Ovary (tissue), 9 donors: ENCODE results near the gene DENND1A. TPM values are rescaled to one million over a fixed set of nuclear protein-coding genes. Genes with fewer than 3 reads are reported as not detected.
"Not testable (repeated sequence)": the region's sequence is repeated elsewhere in the genome, so short reads cannot be mapped to it uniquely, and the experiment has no call there.

Experiments used
- DNase-seq, 5 donors: peaks; one replicate each; pipeline ENCODE4 v3.0.0-alpha.2; 2019 to 2020
- H3K27ac ChIP-seq, 2 donors: fragments of 200-600 bp; one replicate each; pipeline versions ENCODE4 v1.5.1 to v1.8.0; 2019 to 2022
- H3K27me3 ChIP-seq: fragments of 200-600 bp; one replicate; pipeline ENCODE4 v1.8.0; 2022
- H3K36me3 ChIP-seq: fragments of 200-600 bp; sonication (generic); one replicate; pipeline ENCODE4 v1.5.1; 2019
- H3K4me1 ChIP-seq: one replicate; pipeline ENCODE4 v1.8.1; 2013; ENCODE audit warnings: mild to moderate bottlenecking, moderate library complexity; ENCODE audit not compliant: insufficient read depth
- H3K4me3 ChIP-seq: fragments of 200-600 bp; sonication (generic); one replicate; pipeline ENCODE4 v1.5.1; 2017
- H3K9me3 ChIP-seq, 2 donors: fragments of 200-600 bp in 1 of 2; sonication (generic) in 1 of 2; one replicate each; pipeline versions ENCODE4 v1.5.1 to v1.8.1; 2013 to 2019; ENCODE audit warnings: mild to moderate bottlenecking in 1 of 2, moderate library complexity in 1 of 2
- EP300 ChIP-seq: sonication (generic); formaldehyde crosslinking; IDR thresholded peaks from one replicate; pipeline ENCODE4 v1.6.1; 2017; ENCODE audit warnings: antibody characterized with exemption
- POLR2A ChIP-seq: fragments of 450-650 bp; IDR thresholded peaks from one replicate; pipeline ENCODE4 v1.6.1; 2017; ENCODE audit warnings: antibody characterized with exemption, mild to moderate bottlenecking, moderate library complexity
- WGBS, 3 donors: extraction: QIAGEN DNeasy Blood & Tissue Kit in 1 of 3; methylation state at CpG; one replicate each; pipeline versions ENCODE4 v1.1.5 to v1.1.7; 2013 to 2017; 5-methylcytosine and 5-hydroxymethylcytosine counted together
- intact Hi-C, 4 donors: fragments of 100-400 bp; cut with DNase I; formaldehyde crosslinking; loops; one replicate each; pipeline versions ENCODE4 v1.11.0 to v1.15.1; 2022 to 2023
- polyA plus RNA-seq, 2 donors: library from polyadenylated mRNA; stranded (reverse); fragments of 200-250 nt in 1 of 2; fragments of 350-450 nt in 1 of 2; fragmentation: Illumina TruSeq in 1 of 2; extraction: RNeasy Lipid Tissue Mini Kit (QIAGEN cat#74804) in 1 of 2; gene quantifications; one replicate each; pipeline ENCODE4 v1.2.3, GENCODE V29; 2013 to 2014
- total RNA-seq, 7 donors: library from RNA; depleted of rRNA in 2 of 7; stranded (reverse); fragments of >200 nt in 2 of 7; fragmentation: NEBNext Ultra II Directional in 3 of 7; extraction: Animal tissue kit (Norgen Biotek cat#: 25700) in 3 of 7; gene quantifications; one replicate each; pipeline versions ENCODE4 v1.1.0 to v1.2.4, GENCODE V29; 2016 to 2023
- TF ChIP-seq, protein P1 (sequence below), 3 donors: fragments of 450-650 bp in 2 of 3; fragments of 200-600 bp in 1 of 3; IDR thresholded peaks; one replicate each; pipeline versions ENCODE4 v1.5.1 to v1.8.0; 2016 to 2022; ENCODE audit warnings: antibody characterized with exemption in 3 of 3, mild to moderate bottlenecking in 1 of 3
- donor health status: DM: no; HTN: no; CAD: no; lungs with moderate emphysema.
- donor health status: DM: no; HTN: no; CAD: no.
- donor health status: Bipolar disorder and iron deficiency.
- donor health status: DM: yes; HTN: yes; CAD: no.
- donor health status: DM: no; HTN: no; CAD: no.
- donor health status: DM: yes; HTN: yes; CAD: no.

The DENND1A gene
- total and polyA plus RNA-seq, 9 donors, result 10.4 to 24.5 (median 17.1) TPM

DNA sequence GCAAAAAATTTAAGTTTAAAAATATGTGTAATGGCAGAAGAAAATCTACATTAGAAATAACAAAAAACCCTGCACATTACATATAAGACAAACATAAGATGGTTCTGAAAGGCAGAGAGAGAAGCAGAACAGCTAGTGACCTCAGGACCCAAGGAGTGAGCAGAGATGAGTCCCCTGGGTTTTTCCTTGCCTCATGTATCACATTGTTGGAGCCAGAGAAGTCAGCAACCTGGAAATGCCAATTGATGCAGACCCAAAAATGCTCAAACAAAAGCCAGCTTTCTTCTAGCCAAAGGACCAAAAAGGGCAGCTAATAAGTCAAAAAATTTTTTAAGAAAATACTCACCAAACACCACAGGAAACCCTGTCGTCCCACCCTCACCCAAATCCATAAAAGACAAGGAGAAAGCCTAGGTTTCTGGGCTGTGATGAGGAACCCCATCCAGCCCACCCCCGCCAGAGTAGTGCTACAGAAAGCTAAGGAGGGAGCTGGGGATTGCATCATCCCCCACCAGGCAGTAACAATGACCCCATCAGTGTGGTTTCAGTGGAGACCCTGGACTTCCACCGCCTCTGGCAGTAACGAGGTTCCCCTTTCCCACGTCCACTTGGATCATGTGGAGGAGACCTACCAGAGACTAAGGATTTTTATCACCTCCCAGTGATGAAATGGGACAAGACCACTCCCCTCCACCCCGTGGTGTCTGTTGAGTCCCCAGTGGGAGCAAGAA, 17.6 kb downstream of the DENND1A start:
- intact Hi-C loops, result no loop called here
- Histone ChIP-seq H3K9me3 (no peaks in the 10 kb centered on the region), H3K27me3 (no peaks in the 10 kb centered on the region), H3K36me3 (no peaks in the 10 kb centered on the region), H3K4me1 (no peaks in the 10 kb centered on the region), H3K4me3 (no peak overlapping the region), H3K27ac (no peak overlapping the region)
- 89 to 94% (median 90%) methylated on average over 6 of the region's 6 CpGs for WGBS, 3 donors
- no peak for DNase-seq
- TF ChIP-seq, protein P1, sequence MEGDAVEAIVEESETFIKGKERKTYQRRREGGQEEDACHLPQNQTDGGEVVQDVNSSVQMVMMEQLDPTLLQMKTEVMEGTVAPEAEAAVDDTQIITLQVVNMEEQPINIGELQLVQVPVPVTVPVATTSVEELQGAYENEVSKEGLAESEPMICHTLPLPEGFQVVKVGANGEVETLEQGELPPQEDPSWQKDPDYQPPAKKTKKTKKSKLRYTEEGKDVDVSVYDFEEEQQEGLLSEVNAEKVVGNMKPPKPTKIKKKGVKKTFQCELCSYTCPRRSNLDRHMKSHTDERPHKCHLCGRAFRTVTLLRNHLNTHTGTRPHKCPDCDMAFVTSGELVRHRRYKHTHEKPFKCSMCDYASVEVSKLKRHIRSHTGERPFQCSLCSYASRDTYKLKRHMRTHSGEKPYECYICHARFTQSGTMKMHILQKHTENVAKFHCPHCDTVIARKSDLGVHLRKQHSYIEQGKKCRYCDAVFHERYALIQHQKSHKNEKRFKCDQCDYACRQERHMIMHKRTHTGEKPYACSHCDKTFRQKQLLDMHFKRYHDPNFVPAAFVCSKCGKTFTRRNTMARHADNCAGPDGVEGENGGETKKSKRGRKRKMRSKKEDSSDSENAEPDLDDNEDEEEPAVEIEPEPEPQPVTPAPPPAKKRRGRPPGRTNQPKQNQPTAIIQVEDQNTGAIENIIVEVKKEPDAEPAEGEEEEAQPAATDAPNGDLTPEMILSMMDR (IDR thresholded peaks at IDR 0.05), result no peak
- no peak for TF ChIP-seq POLR2A
- no peak for TF ChIP-seq EP300

DNA sequence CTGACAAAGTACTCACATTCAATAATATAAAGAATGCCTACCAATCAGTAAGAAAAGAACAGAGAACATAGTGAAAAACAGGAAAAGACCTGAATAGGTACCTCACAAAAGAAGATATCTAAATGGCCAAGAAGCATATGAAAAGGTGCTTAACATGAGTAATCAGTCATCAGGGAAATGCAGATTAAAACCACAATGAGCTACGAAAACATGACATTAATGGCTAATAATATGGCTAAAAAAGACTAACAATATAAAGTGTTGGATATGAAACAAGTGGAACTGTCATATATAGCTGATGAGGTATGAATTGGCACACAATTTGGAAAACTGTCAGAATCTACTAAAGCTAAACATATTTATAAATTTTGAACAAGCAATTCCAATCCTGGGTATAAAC, 18.9 kb downstream of the DENND1A start:
- Histone ChIP-seq H3K4me1 (no peaks in the 10 kb centered on the region), H3K27me3 (no peaks in the 10 kb centered on the region), H3K36me3 (no peaks in the 10 kb centered on the region), H3K27ac (no peak overlapping the region), H3K9me3 (no peaks in the 10 kb centered on the region), H3K4me3 (no peak overlapping the region)
- WGBS, 3 donors, result 93 to 99% (median 94%) methylated on average over 1 of the region's 1 CpG
- intact Hi-C loops, result no loop called here
- no peak for TF ChIP-seq POLR2A
- no peak for TF ChIP-seq EP300
- TF ChIP-seq, protein P1 (IDR thresholded peaks at IDR 0.05), result no peak
- no peak for DNase-seq

DNA sequence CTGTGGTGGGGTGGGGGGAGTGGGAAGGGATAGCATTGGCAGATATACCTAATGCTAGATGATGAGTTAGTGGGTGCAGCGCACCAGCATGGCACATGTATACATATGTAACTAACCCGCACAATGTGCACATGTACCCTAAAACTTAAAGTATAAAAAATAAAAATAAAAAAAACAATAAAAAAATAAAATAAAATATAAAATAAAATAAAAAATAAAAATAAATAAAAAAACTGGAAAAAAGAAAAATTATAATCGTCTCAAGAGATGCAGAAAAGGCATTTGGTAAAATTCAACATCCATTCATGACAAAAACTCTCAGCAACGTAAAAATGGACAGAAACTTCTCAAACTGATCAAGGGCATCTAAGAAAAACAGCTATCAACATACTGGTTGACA, 20.7 kb downstream of the DENND1A start:
- H3K9me3 ChIP-seq, H3K36me3 ChIP-seq, H3K27me3 ChIP-seq, H3K4me3 ChIP-seq, DNase-seq, intact Hi-C loops, H3K27ac ChIP-seq, H3K4me1 ChIP-seq: not testable (repeated sequence)
- WGBS, 3 donors, result 95 to 97% (median 97%) methylated on average over 4 of the region's 4 CpGs

DNA sequence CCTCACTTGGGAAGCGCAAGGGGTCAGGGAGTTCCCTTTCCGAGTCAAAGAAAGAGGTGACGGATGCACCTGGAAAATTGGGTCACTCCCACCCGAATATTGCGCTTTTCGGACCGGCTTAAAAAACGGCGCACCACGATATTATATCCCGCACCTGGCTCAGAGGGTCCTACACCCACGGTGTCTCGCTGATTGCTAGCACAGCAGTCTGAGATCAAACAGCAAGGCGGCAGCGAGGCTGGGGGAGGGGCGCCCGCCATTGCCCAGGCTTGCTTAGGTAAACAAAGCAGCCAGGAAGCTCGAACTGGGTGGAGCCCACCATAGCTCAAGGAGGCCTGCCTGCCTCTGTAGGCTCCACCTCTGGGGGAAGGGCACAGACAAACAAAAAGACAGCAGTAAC, 26.4 kb downstream of the DENND1A start:
- intact Hi-C loops, H3K27me3 ChIP-seq, H3K4me3 ChIP-seq, H3K36me3 ChIP-seq, H3K4me1 ChIP-seq, DNase-seq, H3K27ac ChIP-seq, H3K9me3 ChIP-seq: not testable (repeated sequence)
- 95 to 98% (median 97%) methylated on average over 18 of the region's 18 CpGs for WGBS, 3 donors

DNA sequence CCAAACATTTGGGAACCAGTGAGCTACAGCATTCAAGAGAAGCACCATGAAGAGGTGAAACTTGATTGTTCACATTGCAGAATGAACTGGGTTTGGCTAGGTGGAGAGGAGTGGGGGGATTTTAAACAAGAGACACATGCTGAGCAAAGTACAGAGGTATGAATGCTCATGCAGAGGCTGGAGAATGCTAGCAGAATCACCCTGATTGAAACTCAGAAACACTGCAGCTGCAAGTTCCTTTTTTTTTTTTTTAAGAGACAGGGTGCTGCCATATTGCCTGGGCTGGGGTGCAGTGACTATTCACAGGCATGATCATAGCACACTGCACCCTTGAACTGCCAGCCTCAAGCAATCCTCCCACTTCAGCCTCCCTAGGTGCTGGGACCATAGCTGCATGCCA, 35.1 kb downstream of the DENND1A start:
- intact Hi-C loops, result no loop called here
- H3K36me3 ChIP-seq, result no peaks in the 10 kb centered on the region
- DNase-seq, result no peak

More for the DNA sequence above, 35.1 kb downstream of the DENND1A start:
- H3K4me1 ChIP-seq, result no peaks in the 10 kb centered on the region
- no peak for TF ChIP-seq POLR2A
- no peak for TF ChIP-seq EP300
- TF ChIP-seq, protein P1 (IDR thresholded peaks at IDR 0.05), result no peak
- no peaks in the 10 kb centered on the region for H3K9me3 ChIP-seq
- H3K27me3 ChIP-seq, result no peaks in the 10 kb centered on the region
- H3K4me3 ChIP-seq, result no peak overlapping the region
- no peak overlapping the region for H3K27ac ChIP-seq
